A204.1 (cell line): ENCODE data around the gene GP9.
"Not testable (repeated sequence)": the region's sequence is repeated elsewhere in the genome, so short reads cannot be mapped to it uniquely, and the experiment has no call there.

Experiments used
- FAIRE-seq: peaks from 2 replicates; lab custom pipeline; 2012; peaks lifted over from hg19 to GRCh38; lab: Jason Lieb, UNC

The GP9 gene

GRCh38 chr3:129050556-129051295 is 9.9 kb upstream of the GP9 start:
- no peak for FAIRE-seq

GRCh38 chr3:129051871-129052340 is 8.7 kb upstream of the GP9 start:
- FAIRE-seq: no peak

GRCh38 chr3:129052675-129053074 is 7.9 kb upstream of the GP9 start:
- FAIRE-seq: no peak

GRCh38 chr3:129054605-129055104 is 5.9 kb upstream of the GP9 start:
- FAIRE-seq: no peak

GRCh38 chr3:129056451-129057173 is 4.0 kb upstream of the GP9 start:
- FAIRE-seq: no peak

GRCh38 chr3:129057249-129057648 is 3.3 kb upstream of the GP9 start:
- FAIRE-seq: no peak

GRCh38 chr3:129058441-129059200 is 2.0 kb upstream of the GP9 start:
- no peak for FAIRE-seq

- no peak for FAIRE-seq
Observed at GRCh38 chr3:129059311-129059958, 1.1 kb upstream of the GP9 start.

- no peak for FAIRE-seq
Observed at GRCh38 chr3:129061023-129061887, 676 bp downstream of the GP9 start.

- no peak for FAIRE-seq
Observed at GRCh38 chr3:129061888-129062834, 1.6 kb downstream of the GP9 start.

GRCh38 chr3:129063091-129063640 is 2.6 kb downstream of the GP9 start:
- FAIRE-seq: no peak

- FAIRE-seq: no peak
Observed at GRCh38 chr3:129063841-129064482, 3.4 kb downstream of the GP9 start.

- no peak for FAIRE-seq
Observed at GRCh38 chr3:129065016-129065719, 4.6 kb downstream of the GP9 start.

GRCh38 chr3:129065720-129066073 is 5.1 kb downstream of the GP9 start:
- no peak for FAIRE-seq

- FAIRE-seq: not testable (repeated sequence)
Observed at GRCh38 chr3:129067719-129068118, 7.1 kb downstream of the GP9 start.

GRCh38 chr3:129068291-129068886 is 7.8 kb downstream of the GP9 start:
- FAIRE-seq: no peak

GRCh38 chr3:129069313-129070085 is 8.9 kb downstream of the GP9 start:
- FAIRE-seq: not testable (repeated sequence)
